Gastrocnemius medialis (tissue), 4 donors: ENCODE measurements around the gene HEY2.

Experiments
- CTCF ChIP-seq, 5 experiments: fragments of 450-650 bp in 3 of 5; fragments of 200-600 bp in 2 of 5; sonication (generic) in 2 of 5; IDR thresholded peaks in 4 of 5; conservative IDR thresholded peaks in 1 of 5; 1 replicate in 4 of 5; 2 replicates in 1 of 5; pipeline ENCODE4 v1.5.1; 2016 to 2019; ENCODE audit warnings: antibody characterized with exemption in 5 of 5, mild to moderate bottlenecking in 3 of 5, moderate library complexity in 3 of 5
- POLR2A ChIP-seq, 2 donors: fragments of 450-650 bp; IDR thresholded peaks; one replicate each; pipeline ENCODE4 v1.6.1; 2017; ENCODE audit warnings: antibody characterized with exemption in 2 of 2, mild to moderate bottlenecking in 2 of 2, moderate library complexity in 2 of 2

- no peak for TF ChIP-seq CTCF (IDR thresholded peaks at IDR 0.05 in 4 of 5, conservative IDR thresholded peaks at IDR 0.05 in 1 of 5)
- no peak for TF ChIP-seq POLR2A (IDR thresholded peaks at IDR 0.05)
Measured at GRCh38 chr6:125797120-125797885, 47.9 kb downstream of the HEY2 start.
